Mesodermal cell (in vitro differentiated cells): Measurements from ENCODE around the gene ELOVL1.
"Not testable (repeated sequence)": the region's sequence is repeated elsewhere in the genome, so short reads cannot be mapped to it uniquely, and the experiment has no call there.

ENCODE experiments used
- H3K27ac ChIP-seq: 2 replicates; pipeline ENCODE4 v1.7.0; 2013; ENCODE audit warnings: mild to moderate bottlenecking, low read depth, low read length, moderate library complexity; ENCODE audit not compliant: severe bottlenecking
- H3K36me3 ChIP-seq: 2 replicates; pipeline ENCODE4 v1.7.1; 2013; ENCODE audit warnings: mild to moderate bottlenecking, low read length, moderate library complexity; ENCODE audit not compliant: control insufficient read depth, insufficient read depth
- H3K4me1 ChIP-seq: one replicate; pipeline ENCODE4 v1.7.1; 2013; ENCODE audit warnings: mild to moderate bottlenecking, low read length; ENCODE audit not compliant: insufficient read depth, control insufficient read depth, poor library complexity, severe bottlenecking
- H3K4me3 ChIP-seq: 2 replicates; pipeline ENCODE4 v1.7.0; 2013; ENCODE audit warnings: low read length, control low read depth, mild to moderate bottlenecking; ENCODE audit not compliant: insufficient read depth, poor library complexity, severe bottlenecking; ENCODE audit errors: extremely low read depth
- H3K9me3 ChIP-seq: 2 replicates; pipeline ENCODE4 v1.7.1; 2013; ENCODE audit warnings: mild to moderate bottlenecking, low read length, moderate library complexity; ENCODE audit not compliant: control insufficient read depth
- WGBS, 2 experiments: methylation state at CpG; one replicate each; pipeline ENCODE4 v1.1.5; 2013; ENCODE audit warnings: missing lambda C conversion rate in 2 of 2; ENCODE audit not compliant: insufficient coverage in 2 of 2; 5-methylcytosine and 5-hydroxymethylcytosine counted together

The ELOVL1 gene

GRCh38 chr1:43381612-43382011 lies 13.8 kb upstream of the ELOVL1 start:
- no peaks in the 10 kb centered on the region for H3K9me3 ChIP-seq
- peaks cover 58% of the 10 kb centered on the region for H3K36me3 ChIP-seq
- 83 to 96% methylated on average over 3 of the region's 3 CpGs for WGBS, 2 experiments
- H3K4me1 ChIP-seq, result no peaks in the 10 kb centered on the region
- no peak overlapping the region for H3K4me3 ChIP-seq
- peak overlapping the region; percentile 47 for H3K27ac ChIP-seq

GRCh38 chr1:43379476-43379875 lies 11.7 kb upstream of the ELOVL1 start:
- H3K9me3 ChIP-seq, result no peaks in the 10 kb centered on the region
- H3K36me3 ChIP-seq, result peaks cover 36% of the 10 kb centered on the region
- H3K4me3 ChIP-seq, result no peak overlapping the region
- no peaks in the 10 kb centered on the region for H3K4me1 ChIP-seq
- 100% methylated on average over 1 of the region's 1 CpG for WGBS, 2 experiments
- H3K27ac ChIP-seq, result no peak overlapping the region

DNA sequence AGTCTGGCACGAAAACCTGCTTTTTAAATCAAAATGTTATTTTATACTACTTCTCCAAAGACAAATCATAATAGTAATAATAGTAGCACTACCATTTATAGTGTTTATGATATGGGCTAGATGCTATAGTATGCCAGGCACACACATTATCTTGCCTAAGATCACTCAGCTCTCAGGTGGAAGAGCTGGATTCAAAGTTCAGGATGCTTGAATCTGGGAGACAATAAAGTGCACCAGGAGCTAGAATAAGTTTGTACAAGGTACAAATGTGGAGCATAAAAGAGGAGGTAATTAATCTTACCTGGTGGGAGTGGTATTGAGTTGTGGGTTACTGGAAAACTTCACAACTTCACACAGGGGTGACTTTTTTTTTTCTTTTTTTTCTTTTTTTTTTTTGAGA lies 10.0 kb upstream of the ELOVL1 start:
- no peaks in the 10 kb centered on the region for H3K9me3 ChIP-seq
- no peak overlapping the region for H3K27ac ChIP-seq
- WGBS, 2 experiments, result no CpG with 5 or more reads among the region's 1 CpG
- no peak overlapping the region for H3K4me3 ChIP-seq
- peaks cover 20% of the 10 kb centered on the region for H3K36me3 ChIP-seq
- H3K4me1 ChIP-seq, result peaks cover 13% of the 10 kb centered on the region

GRCh38 chr1:43376723-43377235 lies 9.0 kb upstream of the ELOVL1 start:
- no peak overlapping the region for H3K27ac ChIP-seq
- peaks cover 11% of the 10 kb centered on the region for H3K36me3 ChIP-seq
- WGBS, 2 experiments, result 94% methylated on average over 6 to 7 of the region's 7 CpGs
- H3K9me3 ChIP-seq, result no peaks in the 10 kb centered on the region
- H3K4me3 ChIP-seq, result no peak overlapping the region
- peaks cover 17% of the 10 kb centered on the region for H3K4me1 ChIP-seq

DNA sequence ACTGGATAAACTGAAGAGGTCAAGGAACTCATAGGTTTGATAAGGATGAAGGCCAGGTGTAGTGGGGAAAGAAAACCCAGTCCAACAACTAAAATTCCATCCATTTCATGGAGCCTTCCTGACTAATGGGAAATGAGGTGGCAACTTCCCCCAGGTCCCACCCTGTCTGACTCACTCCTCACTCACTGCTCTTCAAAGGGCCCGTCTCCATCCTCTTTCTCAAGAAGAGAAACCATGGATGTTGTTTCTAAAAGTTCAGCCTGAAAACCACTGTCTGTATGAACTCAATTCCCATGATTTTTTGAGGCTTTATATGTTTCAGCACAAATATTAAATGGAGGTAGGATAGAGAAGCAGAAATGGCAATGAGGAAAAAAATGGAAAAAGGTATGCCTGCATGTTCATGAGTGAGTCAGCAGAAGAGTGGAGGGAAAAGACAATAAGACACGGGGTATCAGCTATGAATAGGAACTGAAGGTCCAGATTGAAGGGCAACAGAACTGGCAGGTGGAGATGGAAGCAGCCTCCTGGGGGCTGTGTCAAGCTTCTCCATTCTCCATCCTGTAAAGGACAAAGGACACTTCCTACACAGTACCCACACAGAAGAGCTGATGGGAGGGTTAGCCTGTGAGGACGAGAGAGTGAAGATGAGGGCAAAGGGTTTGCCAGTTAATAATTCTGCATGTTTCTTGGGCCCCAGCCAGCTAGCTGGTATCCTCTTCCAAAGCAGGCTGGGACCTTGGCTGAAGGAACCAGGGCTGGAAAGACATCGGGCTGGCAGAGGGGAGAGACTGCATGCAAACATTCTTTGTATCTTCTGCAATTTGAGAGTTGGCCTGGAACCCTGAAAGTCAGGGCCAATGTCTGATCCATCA lies 5.5 kb upstream of the ELOVL1 start:
- H3K36me3 ChIP-seq, result no peaks in the 10 kb centered on the region
- H3K27ac ChIP-seq, result peak overlapping the region; percentile 51
- 70 to 90% methylated on average over 3 of the region's 4 CpGs for WGBS, 2 experiments
- H3K4me3 ChIP-seq, result no peak overlapping the region
- peaks cover 23% of the 10 kb centered on the region for H3K4me1 ChIP-seq
- no peaks in the 10 kb centered on the region for H3K9me3 ChIP-seq

- WGBS, 2 experiments, result 94 to 100% methylated on average over 2 to 3 of the region's 5 CpGs
- Histone ChIP-seq H3K27ac (no peak overlapping the region), H3K9me3 (no peaks in the 10 kb centered on the region)
These were observed 4.4 kb upstream of the ELOVL1 start for GRCh38 chr1:43372172-43372571.

DNA sequence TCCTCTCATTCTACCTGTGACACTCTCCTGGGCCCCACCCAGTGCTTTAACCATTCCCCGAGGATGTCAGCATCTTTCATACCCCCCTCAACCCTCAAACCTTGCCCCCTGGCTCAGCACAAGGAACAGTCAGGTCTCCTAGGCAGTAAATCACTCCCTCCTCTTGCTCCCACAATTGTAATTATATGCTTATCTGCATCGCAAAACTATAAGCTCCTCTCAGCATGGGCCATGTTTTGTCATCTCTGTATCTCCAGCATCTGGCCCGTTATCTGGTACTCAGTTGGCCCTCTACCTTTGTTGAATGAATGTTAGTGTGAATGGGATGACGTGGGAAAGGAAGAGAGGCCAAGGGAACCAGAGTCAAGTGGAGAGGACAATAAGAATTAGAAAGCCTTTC lies 2.8 kb upstream of the ELOVL1 start:
- H3K9me3 ChIP-seq, result no peaks in the 10 kb centered on the region
- H3K4me3 ChIP-seq, result no peak overlapping the region
- 88 to 98% methylated on average over 3 of the region's 4 CpGs for WGBS, 2 experiments
- no peak overlapping the region for H3K27ac ChIP-seq
- no peaks in the 10 kb centered on the region for H3K36me3 ChIP-seq
- peaks cover 36% of the 10 kb centered on the region for H3K4me1 ChIP-seq

More at GRCh38 chr1:43372172-43372571, 4.4 kb upstream of the ELOVL1 start:
- H3K4me1 ChIP-seq, result peaks cover 23% of the 10 kb centered on the region
- H3K4me3 ChIP-seq, result no peak overlapping the region
- H3K36me3 ChIP-seq, result no peaks in the 10 kb centered on the region

GRCh38 chr1:43369779-43370178 lies 2.0 kb upstream of the ELOVL1 start:
- not testable (repeated sequence) for H3K9me3 ChIP-seq, H3K27ac ChIP-seq, H3K36me3 ChIP-seq, H3K4me3 ChIP-seq
- peaks cover 38% of the 10 kb centered on the region for H3K4me1 ChIP-seq
- 93 to 100% methylated on average over 3 to 4 of the region's 6 CpGs for WGBS, 2 experiments

GRCh38 chr1:43368646-43369020 lies 822 bp upstream of the ELOVL1 start:
- Histone ChIP-seq H3K36me3 (peaks cover 19% of the 10 kb centered on the region), H3K4me3 (peak overlapping the region; percentile 62), H3K9me3 (no peaks in the 10 kb centered on the region), H3K27ac (peak overlapping the region; percentile 85), H3K4me1 (peaks cover 35% of the 10 kb centered on the region)
- WGBS, 2 experiments, result 27% methylated on average over 2 to 5 of the region's 6 CpGs

DNA sequence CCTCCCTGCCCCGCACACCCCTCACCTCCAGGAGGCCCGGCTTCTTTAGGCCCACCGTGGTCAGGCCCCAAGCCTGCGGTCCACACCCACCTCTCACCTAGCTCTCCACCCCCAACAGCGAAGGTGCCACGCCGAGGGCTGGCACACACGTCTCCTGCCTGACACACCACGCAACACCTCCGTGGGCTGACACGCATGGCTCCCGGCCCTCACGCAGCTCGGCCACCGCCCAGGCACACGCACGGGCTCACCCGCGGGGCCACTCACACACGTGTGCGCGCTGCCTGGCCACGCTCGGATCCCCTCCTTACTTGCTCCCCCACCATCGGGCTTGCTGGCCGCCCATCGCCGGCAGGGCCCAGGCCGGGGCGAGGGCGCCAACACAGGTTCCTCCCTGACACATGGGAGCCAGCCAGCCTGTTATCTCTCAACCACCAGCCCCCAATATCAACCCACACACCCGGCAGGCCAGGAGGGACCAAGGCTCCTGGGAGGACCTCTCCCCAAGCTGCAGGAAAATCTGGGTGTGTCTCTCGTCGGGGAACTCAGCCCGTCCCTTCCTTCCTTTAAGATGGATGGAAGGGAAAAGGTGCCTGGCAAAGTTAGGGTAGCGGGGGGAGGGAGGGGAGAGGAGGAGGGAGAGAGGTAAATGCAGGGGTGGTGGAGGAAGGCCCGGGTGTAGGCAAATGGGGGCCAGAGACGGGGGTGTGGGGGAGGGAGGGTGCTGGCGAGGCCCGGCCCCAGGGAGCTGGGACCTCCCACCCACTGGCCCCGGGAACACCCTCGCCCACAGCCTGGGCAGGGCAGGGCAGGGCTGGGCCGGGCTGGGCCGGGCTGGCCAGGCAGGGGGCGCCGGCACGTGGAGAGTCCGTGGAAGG lies 546 bp downstream of the ELOVL1 start:
- peak overlapping the region; percentile 62 for H3K27ac ChIP-seq
- H3K4me3 ChIP-seq, result peak overlapping the region; percentile 62
- WGBS, 2 experiments, result 5 to 6% methylated on average over 22 to 35 of the region's 48 CpGs

More for the DNA sequence above, 546 bp downstream of the ELOVL1 start:
- Histone ChIP-seq H3K9me3 (no peaks in the 10 kb centered on the region), H3K36me3 (peaks cover 33% of the 10 kb centered on the region), H3K4me1 (peaks cover 23% of the 10 kb centered on the region)
